HEK293 (cell line): ENCODE data around the gene STRA6.

Experiments used
- CTCF ChIA-PET: fragments of 350-600 bp; formaldehyde crosslinking; extraction: SDS; loops from one replicate; lab custom pipeline; 2021; ENCODE audit warnings: antibody characterized with exemption; lab: Yijun Ruan, JAX
- POLR2A ChIA-PET: fragments of 300-600 bp; formaldehyde crosslinking; extraction: SDS; loops from one replicate; lab custom pipeline; 2020; ENCODE audit warnings: antibody characterized with exemption, inconsistent platforms; lab: Yijun Ruan, JAX
- H3K27ac ChIP-seq: fragments of 200-500 bp; sonication (Bioruptor generic); 2 replicates; pipeline ENCODE4 v1.5.1; 2014; ENCODE audit warnings: low read depth, low read length, control low read depth, inconsistent platforms; ENCODE audit errors: extremely low read depth
- H3K36me3 ChIP-seq, 2 experiments: fragments of 200-500 bp in 1 of 2; sonication (Bioruptor generic) in 1 of 2; 1 replicate in 1 of 2; 2 replicates in 1 of 2; pipeline ENCODE4 v1.5.1; 2014 to 2017; ENCODE audit warnings: inconsistent platforms in 2 of 2, low read length in 2 of 2; ENCODE audit not compliant: control insufficient read depth in 2 of 2, insufficient read depth in 1 of 2
- H3K4me1 ChIP-seq: fragments of 200-500 bp; sonication (Bioruptor generic); 2 replicates; pipeline ENCODE4 v1.5.1; 2014; ENCODE audit warnings: mild to moderate bottlenecking, low read length, inconsistent platforms; ENCODE audit not compliant: control insufficient read depth, insufficient read depth
- H3K4me3 ChIP-seq: 2 replicates; pipeline ENCODE4 v1.5.1; 2011; ENCODE audit warnings: low read depth, mild to moderate bottlenecking, control low read depth, low read length, moderate library complexity
- H3K9me3 ChIP-seq: fragments of 200-500 bp; sonication (Bioruptor generic); 2 replicates; pipeline ENCODE4 v1.5.1; 2014; ENCODE audit warnings: low read depth, low read length, inconsistent platforms; ENCODE audit not compliant: control insufficient read depth, insufficient read depth
- BCL11A ChIP-seq: fragments of 450-650 bp; formaldehyde crosslinking; IDR thresholded peaks from 2 replicates; pipeline ENCODE4 v1.5.1; 2016; ENCODE audit warnings: low read depth, missing biosample characterization, missing genetic modification characterization
- EGR2 ChIP-seq: fragments of 450-650 bp; formaldehyde crosslinking; IDR thresholded peaks from 2 replicates; pipeline ENCODE4 v1.5.1; 2016; ENCODE audit warnings: low read depth, missing biosample characterization, missing genetic modification characterization
- ELK4 ChIP-seq: IDR thresholded peaks from 2 replicates; pipeline ENCODE4 v1.6.1; 2011; ENCODE audit warnings: mild to moderate bottlenecking, low read depth, low read length, borderline replicate concordance
- HOXA7 ChIP-seq: sonication (generic); formaldehyde crosslinking; IDR thresholded peaks from 2 replicates; pipeline ENCODE4 v1.8.1; 2022; ENCODE audit warnings: missing genetic modification reagents, borderline replicate concordance
- INSM2 ChIP-seq: fragments of 450-650 bp; formaldehyde crosslinking; IDR thresholded peaks from 2 replicates; pipeline ENCODE4 v1.5.1; 2016; ENCODE audit warnings: missing biosample characterization, missing genetic modification characterization
- PRDM4 ChIP-seq: fragments of 450-650 bp; formaldehyde crosslinking; IDR thresholded peaks from 2 replicates; pipeline ENCODE4 v1.5.1; 2017; ENCODE audit warnings: missing biosample characterization, missing genetic modification characterization
- TCF7L2 ChIP-seq: IDR thresholded peaks from 2 replicates; pipeline ENCODE4 v1.6.1; 2011; ENCODE audit warnings: low read depth, mild to moderate bottlenecking, inconsistent platforms, low read length, moderate library complexity, borderline replicate concordance
- YY1 ChIP-seq: fragments of 450-650 bp; formaldehyde crosslinking; IDR thresholded peaks from 2 replicates; pipeline ENCODE4 v1.5.1; 2018; ENCODE audit warnings: missing biosample characterization, missing genetic modification characterization
- ZBTB10 ChIP-seq: fragments of 450-650 bp; formaldehyde crosslinking; IDR thresholded peaks from 2 replicates; pipeline ENCODE4 v1.5.1; 2016; ENCODE audit warnings: missing biosample characterization, missing genetic modification characterization
- ZFHX2 ChIP-seq: fragments of 450-650 bp; formaldehyde crosslinking; conservative IDR thresholded peaks from 2 replicates; pipeline ENCODE4 v1.5.1; 2016; ENCODE audit warnings: missing biosample characterization, missing genetic modification characterization
- ZNF10 ChIP-seq: fragments of 450-650 bp; formaldehyde crosslinking; IDR thresholded peaks from 2 replicates; pipeline ENCODE4 v1.5.1; 2017; ENCODE audit warnings: missing biosample characterization, missing genetic modification characterization
- ZNF341 ChIP-seq: fragments of 450-650 bp; formaldehyde crosslinking; IDR thresholded peaks from 2 replicates; pipeline ENCODE4; 2016; ENCODE audit warnings: low read depth, missing biosample characterization, missing genetic modification characterization
- ZNF510 ChIP-seq: fragments of 450-650 bp; formaldehyde crosslinking; IDR thresholded peaks from 2 replicates; pipeline ENCODE4 v1.5.1; 2018; ENCODE audit warnings: mild to moderate bottlenecking, missing genetic modification characterization, missing biosample characterization; ENCODE audit not compliant: insufficient replicate concordance
- ZNF624 ChIP-seq: fragments of 450-650 bp; formaldehyde crosslinking; IDR thresholded peaks from 2 replicates; pipeline ENCODE4 v1.5.1; 2017; ENCODE audit warnings: missing biosample characterization, missing genetic modification characterization
- ZNF792 ChIP-seq: fragments of 450-650 bp; formaldehyde crosslinking; IDR thresholded peaks from 2 replicates; pipeline ENCODE4 v1.5.1; 2016; ENCODE audit warnings: missing biosample characterization, missing genetic modification characterization

The STRA6 gene

GRCh38 chr15:74168711-74169126 lies 33.9 kb downstream of the STRA6 start:
- TF ChIP-seq HOXA7 (CRISPR knock-in tag) (no peak), ZNF792 (tag by site-specific recombination) (no peak), ZNF510 (tag by site-specific recombination) (no peak), PRDM4 (tag by site-specific recombination) (no peak), INSM2 (tag by site-specific recombination) (no peak), YY1 (tag by site-specific recombination) (no peak), ELK4 (no peak), ZNF10 (tag by site-specific recombination) (no peak)
- ChIA-PET POLR2A (no interaction called here), CTCF (interaction anchor here (1.5 kb wide), 1 partner anchor 11 kb away, joined by 4 read pairs; no protein-coding TSS in a partner anchor)
- H3K4me1 ChIP-seq = peaks cover 8% of the 10 kb centered on the region
- H3K36me3 ChIP-seq = no peaks in the 10 kb centered on the region
- no peaks in the 10 kb centered on the region for H3K9me3 ChIP-seq
- no peak overlapping the region for H3K4me3 ChIP-seq
- H3K27ac ChIP-seq = no peak overlapping the region

- CTCF ChIA-PET = no interaction called here
These were observed 34.7 kb downstream of the STRA6 start for GRCh38 chr15:74167891-74168331.

More at GRCh38 chr15:74167891-74168331, 34.7 kb downstream of the STRA6 start:
- peak; percentile 18; the same call in 1 of the 2 replicates for TF ChIP-seq EGR2 (tag by site-specific recombination)
- peak; percentile 82 for TF ChIP-seq ZNF341
- TF ChIP-seq TCF7L2 = no peak
- no peak for TF ChIP-seq BCL11A
- no peak for TF ChIP-seq ZBTB10 (tag by site-specific recombination)
- TF ChIP-seq ZFHX2 (tag by site-specific recombination) = 0 out of 2 replicates have a peak, but pooled peaks have one; percentile 8
- TF ChIP-seq ZNF624 (tag by site-specific recombination) = no peak
- TF ChIP-seq, all 188 proteins: peak for 3
- Histone ChIP-seq H3K4me3 (no peak overlapping the region), H3K36me3 (no peaks in the 10 kb centered on the region), H3K9me3 (no peaks in the 10 kb centered on the region), H3K4me1 (no peaks in the 10 kb centered on the region), H3K27ac (no peak overlapping the region)
- POLR2A ChIA-PET = no interaction called here
